HK-2 (cell line): ENCODE measurements around the gene NUTM2A.
"Not testable (repeated sequence)": the region's sequence is repeated elsewhere in the genome, so short reads cannot be mapped to it uniquely, and the experiment has no call there.

Source experiments
- DNase-seq: peaks from one replicate; pipeline ENCODE4 v3.0.0-alpha.2; 2018; ENCODE audit not compliant: unreplicated experiment

The NUTM2A gene

GRCh38 chr10:87247335-87247734, 22.1 kb downstream of the NUTM2A start:
- DNase-seq = not testable (repeated sequence)

- not testable (repeated sequence) for DNase-seq
Observed at GRCh38 chr10:87248818-87249353, 23.6 kb downstream of the NUTM2A start.

GRCh38 chr10:87280749-87281392, 55.6 kb downstream of the NUTM2A start:
- DNase-seq = not testable (repeated sequence)
